ENCODE results near the gene ZCCHC14. TPM values are rescaled to one million over a fixed set of nuclear protein-coding genes. Genes with fewer than 3 reads are reported as not detected.

ZCCHC14 gene
- total RNA-seq, 4 donors from 2014 or later, result 12.9 to 24.7 (median 18.6) TPM

DNA sequence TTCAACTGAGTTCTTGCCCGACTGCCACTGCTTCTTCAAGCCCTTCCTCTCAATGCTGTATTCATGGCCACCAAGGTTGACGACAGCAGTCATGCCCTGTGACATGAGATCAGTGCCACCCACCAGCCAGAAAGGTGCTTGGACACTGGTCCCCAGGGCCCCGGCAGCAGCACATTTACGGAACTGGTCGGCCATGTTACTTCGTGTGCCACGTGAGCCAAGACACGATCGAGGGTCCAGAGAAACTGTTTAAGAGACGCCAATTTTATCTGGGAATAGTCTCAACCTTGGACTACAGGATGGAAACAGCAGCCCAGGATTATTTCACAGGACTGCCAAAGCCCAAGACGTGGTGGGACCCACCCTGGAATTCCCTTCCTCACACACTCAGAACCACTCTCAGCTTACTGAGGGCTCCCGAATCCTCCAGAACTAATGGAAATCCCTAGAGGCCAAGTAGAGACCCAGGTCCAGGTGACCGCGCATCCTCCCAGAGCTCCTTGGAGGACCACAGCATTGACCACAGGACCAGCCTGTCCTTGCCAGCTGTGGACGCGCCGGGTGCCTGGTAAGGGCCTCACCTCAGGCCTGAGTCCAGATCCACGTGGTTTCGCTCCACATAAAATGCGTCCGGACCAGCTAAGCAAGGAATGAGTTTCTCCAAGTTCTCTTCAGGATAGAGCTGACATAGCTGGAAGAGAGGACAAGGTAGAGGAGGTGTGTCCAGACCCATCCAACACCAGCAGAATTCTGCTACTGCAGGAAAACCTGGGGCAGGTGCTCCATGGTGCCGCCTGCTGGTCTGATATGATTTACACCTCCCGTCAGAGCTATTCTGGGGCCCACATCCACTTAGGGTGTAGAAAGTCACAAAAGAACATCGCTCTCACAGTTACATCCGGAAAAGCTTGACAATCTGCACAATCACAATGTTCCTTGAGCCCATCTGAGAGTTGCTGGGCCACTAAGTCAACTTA is 72.5 kb downstream of the ZCCHC14 start:
- no peak for TF ChIP-seq POLR2AphosphoS5 (IDR thresholded peaks at IDR 0.05)
- TF ChIP-seq POLR2A (IDR thresholded peaks at IDR 0.05; ENCODE audit: low read depth), result no peak
- TF ChIP-seq, protein P1, sequence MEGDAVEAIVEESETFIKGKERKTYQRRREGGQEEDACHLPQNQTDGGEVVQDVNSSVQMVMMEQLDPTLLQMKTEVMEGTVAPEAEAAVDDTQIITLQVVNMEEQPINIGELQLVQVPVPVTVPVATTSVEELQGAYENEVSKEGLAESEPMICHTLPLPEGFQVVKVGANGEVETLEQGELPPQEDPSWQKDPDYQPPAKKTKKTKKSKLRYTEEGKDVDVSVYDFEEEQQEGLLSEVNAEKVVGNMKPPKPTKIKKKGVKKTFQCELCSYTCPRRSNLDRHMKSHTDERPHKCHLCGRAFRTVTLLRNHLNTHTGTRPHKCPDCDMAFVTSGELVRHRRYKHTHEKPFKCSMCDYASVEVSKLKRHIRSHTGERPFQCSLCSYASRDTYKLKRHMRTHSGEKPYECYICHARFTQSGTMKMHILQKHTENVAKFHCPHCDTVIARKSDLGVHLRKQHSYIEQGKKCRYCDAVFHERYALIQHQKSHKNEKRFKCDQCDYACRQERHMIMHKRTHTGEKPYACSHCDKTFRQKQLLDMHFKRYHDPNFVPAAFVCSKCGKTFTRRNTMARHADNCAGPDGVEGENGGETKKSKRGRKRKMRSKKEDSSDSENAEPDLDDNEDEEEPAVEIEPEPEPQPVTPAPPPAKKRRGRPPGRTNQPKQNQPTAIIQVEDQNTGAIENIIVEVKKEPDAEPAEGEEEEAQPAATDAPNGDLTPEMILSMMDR (IDR thresholded peaks at IDR 0.05), result no peak
- TF ChIP-seq EP300 (IDR thresholded peaks at IDR 0.05), result no peak

DNA sequence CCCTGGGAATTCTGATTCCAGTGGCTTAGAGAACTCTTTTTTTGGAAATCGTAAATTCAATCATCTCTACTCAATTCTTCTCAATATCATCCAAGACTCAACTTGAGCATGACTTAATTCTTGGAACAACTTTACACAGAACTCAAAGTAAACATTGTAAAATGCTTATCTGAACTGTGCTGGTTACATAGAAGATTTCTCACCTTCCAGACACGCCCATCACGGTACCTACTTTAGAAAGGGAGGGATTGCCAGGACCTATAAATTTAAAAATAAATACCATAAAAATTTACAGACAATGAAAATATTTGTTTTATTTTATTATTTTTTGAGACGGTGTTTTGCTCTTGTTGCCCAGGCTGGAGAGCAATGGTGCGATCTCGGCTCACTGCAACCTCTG is 74.2 kb downstream of the ZCCHC14 start:
- intact Hi-C loops (cut with DNase I), result no loop called here
- H3K9me3 ChIP-seq, result no peaks in the 10 kb centered on the region
- H3K4me3 ChIP-seq, result no peak overlapping the region
- peaks cover 0 to 3% (median 1%) of the 10 kb centered on the region in 4 donors for H3K4me1 ChIP-seq
- H3K27me3 ChIP-seq, result no peaks in the 10 kb centered on the region
- H3K36me3 ChIP-seq, result peaks cover 49 to 99% (median 99%) of the 10 kb centered on the region in 4 donors
- no peak for DNase-seq (ENCODE audit: extremely low spot score)
- TF ChIP-seq POLR2A (IDR thresholded peaks at IDR 0.05; ENCODE audit: low read depth) (no peak), EP300 (IDR thresholded peaks at IDR 0.05) (no peak), POLR2AphosphoS5 (IDR thresholded peaks at IDR 0.05) (no peak)
- TF ChIP-seq, protein P1 (IDR thresholded peaks at IDR 0.05), result no peak
- WGBS, result 85% methylated on average over 6 of the region's 6 CpGs
- H3K27ac ChIP-seq (replicated peaks in 1 of 4), result no peak overlapping the region

More for the DNA sequence above, 72.5 kb downstream of the ZCCHC14 start:
- H3K27ac ChIP-seq (replicated peaks in 1 of 4), result no peak overlapping the region
- H3K4me3 ChIP-seq, result no peak overlapping the region
- no peaks in the 10 kb centered on the region for H3K9me3 ChIP-seq
- WGBS, result 91% methylated on average over 14 of the region's 25 CpGs
- no peaks in the 10 kb centered on the region for H3K27me3 ChIP-seq
- peaks cover 0 to 3% (median 1%) of the 10 kb centered on the region in 4 donors for H3K4me1 ChIP-seq
- no peak for DNase-seq (ENCODE audit: extremely low spot score)
- peaks cover 43 to 93% (median 90%) of the 10 kb centered on the region in 4 donors for H3K36me3 ChIP-seq
- intact Hi-C loops (cut with DNase I), result no loop called here

- no peaks in the 10 kb centered on the region for H3K9me3 ChIP-seq
- no peak overlapping the region for H3K4me3 ChIP-seq
- peaks cover 46 to 99% (median 99%) of the 10 kb centered on the region in 4 donors for H3K36me3 ChIP-seq
- H3K27me3 ChIP-seq, result no peaks in the 10 kb centered on the region
- no peak for TF ChIP-seq POLR2A (IDR thresholded peaks at IDR 0.05; ENCODE audit: low read depth)
- TF ChIP-seq EP300 (IDR thresholded peaks at IDR 0.05), result no peak
- TF ChIP-seq, protein P1 (IDR thresholded peaks at IDR 0.05), result no peak
- TF ChIP-seq POLR2AphosphoS5 (IDR thresholded peaks at IDR 0.05), result no peak
- peaks cover 0 to 3% (median 1%) of the 10 kb centered on the region in 4 donors for H3K4me1 ChIP-seq
- 95% methylated on average over 12 of the region's 18 CpGs for WGBS
- DNase-seq (ENCODE audit: extremely low spot score), result no peak
- intact Hi-C loops (cut with DNase I), result no loop called here
- no peak overlapping the region for H3K27ac ChIP-seq (replicated peaks in 1 of 4)
These were observed 74.6 kb downstream of the ZCCHC14 start for GRCh38 chr16:87418216-87418615.

GRCh38 chr16:87417528-87417910 is 75.3 kb downstream of the ZCCHC14 start:
- Histone ChIP-seq H3K4me1 (peaks cover 0 to 3% (median 1%) of the 10 kb centered on the region in 4 donors), H3K27ac (replicated peaks in 1 of 4) (no peak overlapping the region), H3K27me3 (no peaks in the 10 kb centered on the region), H3K4me3 (no peak overlapping the region), H3K9me3 (no peaks in the 10 kb centered on the region), H3K36me3 (peaks cover 51 to 99% (median 99%) of the 10 kb centered on the region in 4 donors)
- 100% methylated on average over 2 of the region's 13 CpGs for WGBS
- intact Hi-C loops (cut with DNase I), result no loop called here
- TF ChIP-seq POLR2AphosphoS5 (IDR thresholded peaks at IDR 0.05) (no peak), POLR2A (IDR thresholded peaks at IDR 0.05; ENCODE audit: low read depth) (no peak), EP300 (IDR thresholded peaks at IDR 0.05) (no peak)
- TF ChIP-seq, protein P1 (IDR thresholded peaks at IDR 0.05), result no peak
- no peak for DNase-seq (ENCODE audit: extremely low spot score)

All from esophagus muscularis mucosa (tissue), 4 donors.